GM11168 (cell line): Measurements from ENCODE around the gene DUSP16.
"Not testable (repeated sequence)": the region's sequence is repeated elsewhere in the genome, so short reads cannot be mapped to it uniquely, and the experiment has no call there.

Experiments used
- in situ Hi-C: fragments of 300-500 bp; cut with MboI; formaldehyde crosslinking; loops from one replicate; pipeline ENCODE4 v1.12.0; 2022; ENCODE audit warnings: low sequenced_read_pairs; ENCODE audit not compliant: unreplicated experiment

Gene DUSP16

GRCh38 chr12:12524128-12524527 lies 38.5 kb downstream of the DUSP16 start:
- in situ Hi-C loops, result no loop called here

GRCh38 chr12:12523229-12523628 lies 39.4 kb downstream of the DUSP16 start:
- in situ Hi-C loops, result no loop called here

GRCh38 chr12:12522657-12523056 lies 40.0 kb downstream of the DUSP16 start:
- in situ Hi-C loops, result not testable (repeated sequence)

- in situ Hi-C loops, result no loop called here
Measured at GRCh38 chr12:12521888-12522287, 40.8 kb downstream of the DUSP16 start.

GRCh38 chr12:12521044-12521485 lies 41.6 kb downstream of the DUSP16 start:
- in situ Hi-C loops, result no loop called here

GRCh38 chr12:12520273-12520672 lies 42.4 kb downstream of the DUSP16 start:
- in situ Hi-C loops, result no loop called here

GRCh38 chr12:12519354-12519998 lies 43.2 kb downstream of the DUSP16 start:
- in situ Hi-C loops, result no loop called here

- in situ Hi-C loops, result no loop called here
Measured at GRCh38 chr12:12518919-12519318, 43.7 kb downstream of the DUSP16 start.

GRCh38 chr12:12518464-12518845 lies 44.2 kb downstream of the DUSP16 start:
- in situ Hi-C loops, result no loop called here

GRCh38 chr12:12513416-12514006 lies 49.2 kb downstream of the DUSP16 start:
- in situ Hi-C loops, result no loop called here

- in situ Hi-C loops, result no loop called here
Measured at GRCh38 chr12:12511895-12512711, 50.6 kb downstream of the DUSP16 start.

GRCh38 chr12:12511021-12511783 lies 51.5 kb downstream of the DUSP16 start:
- in situ Hi-C loops, result no loop called here

- in situ Hi-C loops, result no loop called here
Measured at GRCh38 chr12:12510551-12510950, 52.1 kb downstream of the DUSP16 start.

GRCh38 chr12:12510141-12510540 lies 52.5 kb downstream of the DUSP16 start:
- in situ Hi-C loops, result no loop called here

- in situ Hi-C loops, result loop anchor here (5.0 kb wide), 1 partner anchor 126 kb away; no protein-coding TSS in a partner anchor
Measured at GRCh38 chr12:12508612-12509011, 54.1 kb downstream of the DUSP16 start.

GRCh38 chr12:12507121-12507520 lies 55.5 kb downstream of the DUSP16 start:
- in situ Hi-C loops, result loop anchor here (5.0 kb wide), 1 partner anchor 125 kb away; no protein-coding TSS in a partner anchor

GRCh38 chr12:12506496-12506890 lies 56.2 kb downstream of the DUSP16 start:
- in situ Hi-C loops, result loop anchor here (5.0 kb wide), 1 partner anchor 124 kb away; no protein-coding TSS in a partner anchor

- in situ Hi-C loops, result loop anchor here (5.0 kb wide), 1 partner anchor 124 kb away; no protein-coding TSS in a partner anchor
Measured at GRCh38 chr12:12505544-12506495, 56.8 kb downstream of the DUSP16 start.

GRCh38 chr12:12503384-12504078 lies 59.1 kb downstream of the DUSP16 start:
- in situ Hi-C loops, result no loop called here
